HG03139 (cell line): Measurements from ENCODE around the gene B3GLCT.

ENCODE experiments used
- ATAC-seq: cut with Tn5 transposase; IDR thresholded peaks from one replicate; pipeline ENCODE4 v1.9.1; 2021; ENCODE audit not compliant: unreplicated experiment

Gene B3GLCT

DNA sequence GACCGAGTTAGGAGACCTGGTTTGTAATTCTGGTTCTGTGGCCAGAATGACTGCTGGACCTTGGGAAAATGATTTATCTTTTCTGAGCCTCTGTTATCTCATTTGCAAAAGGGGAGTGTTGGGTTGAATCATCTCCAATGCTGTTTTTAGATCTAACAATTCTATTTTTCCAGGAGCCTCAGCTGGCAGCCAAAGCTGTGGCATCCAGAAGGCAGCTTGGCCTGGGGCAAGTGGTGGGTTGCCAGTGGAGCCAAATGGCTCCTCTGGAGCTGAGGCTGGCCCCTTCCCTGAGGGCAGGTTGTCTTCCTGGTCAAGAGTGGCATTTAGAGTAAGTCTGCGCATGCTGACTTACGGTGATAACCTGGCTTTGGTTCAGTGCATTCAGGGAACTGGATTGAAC lies 21.3 kb downstream of the B3GLCT start:
- ATAC-seq, result no peak

DNA sequence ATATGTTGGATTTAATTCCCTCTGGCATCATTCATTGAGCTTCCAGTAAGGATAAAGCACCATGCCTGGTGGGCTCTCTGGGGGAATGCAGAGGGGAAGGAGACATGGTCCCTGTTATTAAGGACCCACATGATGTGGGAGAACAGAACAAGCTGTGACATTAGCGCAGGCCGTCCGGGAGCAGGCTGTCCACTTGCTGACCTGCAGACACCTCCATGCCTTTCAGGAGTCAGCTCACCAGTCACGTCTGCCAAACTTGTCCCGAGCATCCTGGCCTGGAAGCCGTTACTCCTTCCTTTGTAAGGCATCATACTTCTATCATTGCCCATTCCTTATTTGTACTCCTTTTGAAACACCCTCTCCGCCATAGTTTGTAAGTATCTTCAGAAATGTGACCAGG lies 23.4 kb downstream of the B3GLCT start:
- no peak for ATAC-seq

GRCh38 chr13:31223640-31224039 lies 23.9 kb downstream of the B3GLCT start:
- no peak for ATAC-seq

DNA sequence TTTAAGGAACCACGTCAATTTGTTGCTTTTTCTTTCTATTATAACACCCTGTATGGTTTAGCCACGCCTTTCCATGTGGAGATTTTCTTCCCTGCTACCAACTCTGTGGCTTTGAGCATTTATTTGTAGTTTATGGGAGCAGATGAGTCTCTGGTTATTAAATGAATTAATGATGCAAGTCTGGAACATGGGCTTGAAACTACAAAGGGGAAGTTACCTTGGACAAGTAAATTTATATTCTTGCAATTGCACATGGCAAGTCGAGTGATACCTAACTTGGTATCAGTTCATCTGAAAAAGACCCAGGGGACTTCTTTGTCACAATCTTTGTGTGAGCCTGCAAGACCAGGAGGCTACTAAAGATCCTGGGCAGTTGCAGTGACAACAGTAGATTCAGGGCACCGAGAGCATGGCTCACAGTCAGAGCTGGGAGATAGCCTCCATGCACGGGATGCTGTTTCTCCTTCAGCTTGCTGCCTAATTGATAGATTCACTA lies 24.4 kb downstream of the B3GLCT start:
- no peak for ATAC-seq

DNA sequence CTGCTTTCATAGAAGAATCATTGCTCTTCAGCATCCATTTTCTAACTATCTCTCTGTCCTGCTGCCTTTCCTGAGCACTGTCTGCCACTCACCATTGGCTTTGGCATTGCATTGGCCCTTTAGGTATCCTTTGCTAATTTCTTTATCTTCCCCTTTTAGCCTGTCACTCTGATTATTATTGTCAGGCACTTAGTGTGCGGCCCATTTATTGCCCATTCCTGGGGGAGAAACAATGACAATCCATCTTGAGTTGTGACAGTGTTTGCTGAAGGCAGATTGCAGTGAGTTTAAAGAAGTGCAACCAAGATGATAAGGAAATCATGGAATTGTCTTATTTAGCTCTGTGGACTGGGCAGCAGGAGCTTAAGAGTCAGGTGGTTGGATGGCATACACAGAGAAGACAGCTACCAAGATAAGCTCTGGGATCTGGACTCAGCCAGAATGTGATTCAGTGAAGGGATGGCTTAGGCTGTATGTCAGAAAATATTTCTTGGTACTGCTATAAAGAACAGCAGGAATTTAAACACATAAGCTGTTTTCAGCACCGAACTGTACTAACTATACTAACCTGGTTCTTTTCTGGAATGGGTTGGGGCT lies 25.3 kb downstream of the B3GLCT start:
- no peak for ATAC-seq

DNA sequence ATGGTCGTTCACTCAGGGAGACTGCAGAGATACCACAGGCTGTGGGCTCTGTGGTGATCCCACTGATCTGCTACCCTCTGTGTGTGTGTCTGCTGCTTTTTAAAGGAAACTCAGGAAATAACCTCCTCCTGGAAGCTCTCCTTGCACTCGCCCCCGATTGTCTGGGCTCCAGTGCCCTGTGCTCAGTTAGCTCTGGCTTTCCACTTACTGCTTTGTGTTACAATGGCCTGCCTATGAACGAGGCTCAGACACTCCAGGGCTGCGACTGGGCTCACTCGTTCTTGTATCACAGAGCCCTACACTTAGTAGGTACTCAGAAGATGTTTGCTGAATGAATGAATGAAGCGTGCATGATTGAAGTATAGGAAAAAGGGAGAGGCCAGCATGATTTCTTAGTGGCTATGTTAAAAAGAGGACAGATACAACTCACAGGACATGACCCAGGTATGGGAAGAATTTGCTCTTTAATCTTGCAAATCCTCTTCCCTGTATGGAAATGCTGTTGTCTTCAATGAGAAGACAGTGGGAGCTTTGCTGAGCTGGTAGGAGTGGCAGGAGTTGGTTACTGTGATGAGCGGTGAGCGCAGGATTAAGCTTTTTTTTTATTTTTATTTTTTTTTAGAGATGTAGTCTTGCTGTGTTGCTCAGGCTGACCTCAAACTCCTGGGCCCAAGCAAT lies 26.4 kb downstream of the B3GLCT start:
- ATAC-seq, result no peak

GRCh38 chr13:31227063-31227462 lies 27.3 kb downstream of the B3GLCT start:
- ATAC-seq, result no peak

GRCh38 chr13:31227870-31228269 lies 28.1 kb downstream of the B3GLCT start:
- no peak for ATAC-seq

DNA sequence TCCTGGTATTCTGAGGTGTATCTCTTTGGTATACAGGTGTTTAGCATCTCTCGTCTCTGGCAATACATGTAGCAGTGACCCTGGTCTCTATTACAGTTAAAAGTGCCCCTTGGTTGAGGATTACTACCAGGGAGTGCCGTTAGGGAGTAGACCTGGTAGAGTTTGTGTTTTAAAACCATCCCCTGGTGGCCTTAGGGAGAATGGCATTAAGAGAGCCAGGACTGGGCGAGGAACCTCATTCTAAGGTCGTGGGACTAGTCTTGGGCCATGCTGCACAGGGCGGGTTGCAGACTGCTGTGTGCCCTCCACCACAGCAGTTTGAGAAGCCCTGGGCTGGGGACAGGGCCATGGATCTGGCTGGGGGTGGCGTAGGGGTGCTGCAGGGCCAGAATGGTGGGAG lies 35.0 kb downstream of the B3GLCT start:
- no peak for ATAC-seq

DNA sequence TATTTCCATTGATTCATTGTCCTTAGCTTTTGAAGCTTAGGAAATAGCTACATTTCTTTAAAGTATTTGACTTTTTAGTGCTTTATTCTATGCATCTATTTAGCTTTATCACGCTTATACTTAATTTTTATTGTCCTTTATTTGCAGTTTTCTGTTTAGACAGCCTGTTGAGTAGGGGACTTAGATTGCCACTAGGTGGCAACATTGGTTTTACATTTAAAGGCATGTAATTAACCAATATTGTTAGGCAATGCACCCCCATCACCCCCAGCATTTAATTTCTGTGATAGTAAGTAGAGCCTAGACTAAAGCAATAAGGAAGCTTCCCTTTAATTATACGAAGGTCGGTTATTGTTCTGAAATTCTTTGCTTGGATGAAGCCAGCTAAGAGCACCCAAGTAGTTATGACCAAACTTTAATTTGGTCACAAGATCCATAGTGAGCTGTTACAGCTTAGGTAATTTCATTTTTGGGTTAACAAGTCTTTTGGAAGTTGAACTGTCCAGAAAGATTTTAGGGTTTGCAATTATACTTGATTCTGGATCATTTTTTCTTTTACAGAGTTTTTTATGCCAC lies 36.5 kb downstream of the B3GLCT start:
- no peak for ATAC-seq

DNA sequence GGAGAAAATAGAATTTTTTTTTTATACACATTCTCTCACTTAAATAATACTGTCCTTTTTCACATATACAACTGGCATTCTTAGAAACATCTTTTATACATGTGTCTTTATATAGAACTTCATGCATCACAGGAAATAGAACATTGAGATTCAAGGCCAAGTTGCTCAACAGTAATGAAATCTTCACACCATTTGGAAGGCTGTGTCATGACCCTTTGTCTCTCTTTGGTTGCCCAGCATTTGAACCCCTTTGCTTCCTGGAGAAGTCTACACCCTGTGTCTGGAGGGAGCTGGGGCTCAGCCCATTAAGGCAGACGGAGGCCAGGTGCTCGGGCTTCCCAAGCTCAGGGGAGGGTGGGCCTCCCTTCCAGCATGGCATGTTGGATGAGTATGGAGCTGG lies 41.1 kb downstream of the B3GLCT start:
- ATAC-seq, result no peak

DNA sequence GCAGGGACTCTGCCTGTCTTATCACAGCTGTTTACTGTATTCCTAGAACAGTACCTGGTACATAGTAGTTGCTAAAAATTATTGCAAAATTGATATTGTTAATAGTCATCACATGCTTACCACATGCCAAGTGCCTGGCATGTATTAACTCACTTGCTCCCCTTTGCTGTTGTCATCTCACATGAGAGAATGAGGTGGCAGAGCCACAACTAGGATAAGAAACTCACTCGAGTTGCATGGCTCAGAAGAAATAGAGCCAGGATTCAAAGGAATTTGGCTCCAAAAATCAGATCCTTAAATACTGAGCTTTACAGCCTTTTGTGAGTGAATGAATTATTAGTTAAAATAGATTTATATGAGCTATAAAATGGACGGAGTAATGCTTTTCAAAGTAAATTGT lies 42.6 kb downstream of the B3GLCT start:
- no peak for ATAC-seq

DNA sequence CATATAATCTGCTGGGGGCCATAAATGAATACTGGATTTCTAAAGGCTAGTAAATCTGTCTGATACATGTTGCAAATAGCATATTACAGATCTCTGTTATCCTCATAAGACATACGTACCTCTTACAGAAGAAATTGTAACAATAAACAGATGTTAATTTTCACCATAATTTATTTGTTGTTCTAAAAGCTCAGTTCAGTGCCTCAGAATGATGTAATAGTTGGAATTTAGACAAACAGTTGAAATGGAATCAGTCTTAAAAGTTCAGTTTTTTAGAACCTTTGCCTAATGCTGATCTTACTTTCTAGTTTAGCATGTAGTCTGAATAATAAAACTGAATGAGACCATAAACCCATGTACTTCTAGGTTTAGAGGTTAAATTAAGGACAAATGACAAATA lies 43.1 kb downstream of the B3GLCT start:
- no peak for ATAC-seq

DNA sequence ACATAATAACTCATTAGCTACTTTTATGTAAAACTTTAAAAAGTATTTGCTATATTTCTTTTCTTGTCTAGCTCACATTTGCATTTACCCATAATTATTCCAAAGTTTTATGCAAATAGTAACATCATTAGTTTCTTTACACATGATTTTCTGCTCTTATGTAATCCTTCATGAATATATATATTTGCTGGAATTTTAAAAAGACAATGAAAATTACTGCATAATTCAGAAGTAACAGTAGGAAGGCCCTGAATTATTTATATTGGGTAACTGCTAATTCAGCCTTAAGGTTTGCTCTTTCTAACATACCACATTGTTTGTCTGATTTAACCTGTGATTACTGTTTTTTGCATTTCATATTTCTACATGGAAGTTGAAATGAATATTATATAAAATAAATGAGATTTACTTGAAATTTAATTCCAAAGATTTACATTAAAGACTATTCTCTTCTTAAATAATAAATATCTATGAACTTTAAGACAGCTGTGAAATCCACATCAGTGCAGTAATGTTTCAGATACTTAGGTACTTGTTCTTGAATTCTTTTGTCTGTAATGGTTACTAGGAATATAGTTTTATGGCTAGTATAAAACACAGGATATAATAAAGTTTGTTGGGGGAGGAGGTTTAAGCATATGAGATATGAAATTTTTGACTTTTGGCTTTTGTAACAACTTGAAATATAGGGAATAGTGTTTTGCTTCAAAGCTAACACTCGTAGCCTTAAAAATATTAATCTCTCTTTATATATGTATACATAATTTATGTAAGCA lies 46.0 kb downstream of the B3GLCT start:
- no peak for ATAC-seq

GRCh38 chr13:31246918-31247317 lies 47.1 kb downstream of the B3GLCT start:
- no peak for ATAC-seq

GRCh38 chr13:31248361-31248760 lies 48.6 kb downstream of the B3GLCT start:
- no peak for ATAC-seq

- no peak for ATAC-seq
Measured at GRCh38 chr13:31248965-31249539, 49.3 kb downstream of the B3GLCT start.

DNA sequence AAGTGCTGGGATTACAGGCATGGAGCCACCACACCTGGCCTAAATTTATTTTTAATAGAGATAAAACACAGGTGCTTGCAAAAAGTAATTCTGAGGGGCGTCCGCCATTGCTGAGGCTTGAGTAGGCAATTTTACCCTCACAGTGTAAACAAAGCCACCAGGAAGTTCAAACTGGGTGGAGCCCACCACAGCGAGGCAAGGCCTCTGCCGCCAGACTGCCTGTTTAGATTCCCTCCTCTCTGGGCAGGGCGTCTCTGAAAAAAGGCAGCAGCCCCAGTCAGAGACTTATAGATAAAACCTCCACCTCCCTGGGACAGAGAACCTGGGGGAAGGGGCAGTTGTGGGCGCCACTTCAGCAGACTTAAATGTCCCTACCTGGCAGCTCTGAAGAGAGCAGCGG lies 50.7 kb downstream of the B3GLCT start:
- ATAC-seq, result no peak

- ATAC-seq, result no peak
Measured at GRCh38 chr13:31261241-31261640, 61.5 kb downstream of the B3GLCT start.

- no peak for ATAC-seq
Measured at GRCh38 chr13:31263346-31263745, 63.6 kb downstream of the B3GLCT start.

- no peak for ATAC-seq
Measured at GRCh38 chr13:31264151-31264550, 64.4 kb downstream of the B3GLCT start.
